NK-92 (cell line): ENCODE data around the gene SLFN12L.
"Not testable (repeated sequence)": the region's sequence is repeated elsewhere in the genome, so short reads cannot be mapped to it uniquely, and the experiment has no call there.

Source experiments
- DNase-seq: peaks from one replicate; lab custom pipeline; 2025; ENCODE audit not compliant: unreplicated experiment; lab: John Stamatoyannopoulos, UW

Gene SLFN12L

DNA sequence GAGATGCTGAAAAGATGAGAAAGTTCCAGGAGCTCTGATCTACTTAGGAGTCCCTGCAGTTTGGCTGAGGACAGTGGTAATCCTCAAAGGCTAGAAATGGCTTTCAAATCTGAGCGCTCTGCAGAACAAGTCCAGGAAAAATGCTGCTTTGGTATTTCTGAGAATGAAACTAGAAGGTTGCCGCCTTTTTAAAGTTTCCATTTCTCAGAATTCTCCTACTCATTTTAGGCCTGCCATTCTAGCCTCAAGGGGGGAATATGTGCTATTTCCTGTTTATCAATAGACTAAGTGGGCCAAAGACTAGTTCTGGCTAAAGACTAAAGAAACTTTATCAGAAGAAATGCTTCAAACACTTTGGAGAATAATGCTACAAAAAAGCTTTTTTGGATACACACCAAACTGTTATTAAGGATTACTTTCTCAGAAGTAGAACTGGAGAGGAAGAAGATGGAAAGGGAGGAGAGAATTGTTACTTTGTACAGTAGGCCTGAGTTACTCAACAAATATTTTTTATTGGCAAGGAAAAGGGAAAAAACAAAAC lies at the start of gene SLFN12L:
TSS of gene SLFN12L (minus strand) at position 78 of the 541 bp plus-strand sequence. CDS start 15,314 bp downstream, outside the sequence.
- DNase-seq, result no peak

DNA sequence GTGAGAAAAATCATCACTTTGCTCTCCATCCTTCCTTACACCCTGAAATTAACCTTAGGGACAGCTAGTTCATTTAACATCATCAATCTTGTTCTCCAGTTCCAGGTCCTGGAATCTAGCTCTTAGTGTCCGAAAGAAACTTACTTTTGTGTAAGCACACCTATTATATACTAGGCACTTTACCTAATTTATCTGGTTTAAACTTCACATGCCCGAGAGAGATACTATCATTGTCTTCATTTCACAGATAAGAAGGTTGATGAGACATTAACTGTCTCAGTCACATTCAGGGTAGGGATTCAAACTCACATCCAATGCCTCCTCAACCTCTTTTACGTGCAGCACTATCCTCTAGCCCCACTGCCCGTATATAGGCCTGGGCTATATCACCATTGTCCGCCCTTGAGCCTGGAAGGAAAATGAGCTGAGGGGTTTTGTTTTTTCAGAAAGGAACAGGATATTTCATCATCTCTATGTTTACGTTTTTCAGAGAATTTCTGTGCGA lies 49.1 kb upstream of the SLFN12L start:
- no peak for DNase-seq

DNA sequence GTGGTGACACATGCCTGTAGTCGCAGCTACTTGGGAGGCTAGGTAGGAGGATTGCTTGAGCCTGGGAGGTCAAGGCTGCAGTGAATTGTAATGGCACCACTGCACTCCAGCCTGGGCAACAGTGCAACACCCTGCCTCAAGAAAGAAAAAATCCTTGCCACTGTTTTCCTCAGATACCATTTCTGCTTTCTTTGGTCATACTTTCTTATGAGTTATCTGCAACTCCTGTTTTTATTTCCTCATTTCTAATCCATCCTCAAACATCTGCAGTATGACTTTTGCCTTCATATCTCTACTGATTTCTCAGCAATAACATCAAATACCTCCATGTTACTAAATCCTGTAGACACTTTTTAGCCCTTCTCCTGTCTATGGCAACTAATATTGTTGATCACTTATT lies 46.6 kb upstream of the SLFN12L start:
- no peak for DNase-seq

DNA sequence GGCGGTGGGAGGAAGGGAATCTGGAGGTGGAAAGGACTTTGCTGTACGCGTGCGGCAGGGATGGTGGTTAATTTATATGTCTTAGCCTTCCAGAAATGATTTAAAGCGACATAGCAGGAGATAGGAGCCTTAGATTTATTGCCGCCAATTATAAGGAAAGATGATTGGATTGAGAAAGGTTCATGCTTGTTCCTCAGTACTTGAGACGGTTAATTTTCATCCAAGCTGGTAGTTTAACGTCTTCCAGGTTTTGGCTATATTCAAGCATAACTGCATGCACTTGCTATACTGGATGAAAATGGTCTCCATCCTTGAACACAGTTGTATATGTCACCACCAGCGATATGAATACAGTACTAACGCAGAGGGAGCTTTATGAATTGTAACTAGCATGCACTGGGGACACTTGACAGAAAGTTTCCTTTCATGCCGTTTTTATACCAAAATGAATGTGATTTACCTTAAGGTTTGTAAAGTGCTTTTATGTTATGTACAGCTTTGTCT lies 41.5 kb upstream of the SLFN12L start:
- no peak for DNase-seq

GRCh38 chr17:35578197-35578928 lies 40.9 kb upstream of the SLFN12L start, which contains the start of gene PEX12:
TSS of gene PEX12 (minus strand) at chr17:35578571. CDS start at chr17:35578021, 550 bp downstream.
- DNase-seq, result peak; percentile 48

DNA sequence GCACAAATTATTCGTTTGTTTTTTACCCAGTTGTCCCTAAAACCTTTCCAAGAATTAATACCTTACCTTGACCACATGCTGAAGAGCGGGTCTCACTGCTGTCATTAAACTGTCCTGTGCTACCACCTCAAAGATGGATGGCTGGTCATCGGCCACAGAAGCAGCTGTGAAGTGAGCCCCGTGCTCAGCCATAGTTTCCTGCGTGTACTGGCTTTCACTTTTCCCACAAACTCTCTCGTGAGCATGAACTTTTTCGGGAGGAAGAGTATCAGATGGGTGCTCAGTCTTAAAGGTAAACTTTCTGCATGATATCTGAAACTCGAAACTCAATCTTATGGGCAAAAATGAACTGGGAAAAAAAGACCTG lies 40.3 kb upstream of the SLFN12L start:
- no peak for DNase-seq

GRCh38 chr17:35575759-35576158 lies 38.3 kb upstream of the SLFN12L start:
- DNase-seq, result no peak

DNA sequence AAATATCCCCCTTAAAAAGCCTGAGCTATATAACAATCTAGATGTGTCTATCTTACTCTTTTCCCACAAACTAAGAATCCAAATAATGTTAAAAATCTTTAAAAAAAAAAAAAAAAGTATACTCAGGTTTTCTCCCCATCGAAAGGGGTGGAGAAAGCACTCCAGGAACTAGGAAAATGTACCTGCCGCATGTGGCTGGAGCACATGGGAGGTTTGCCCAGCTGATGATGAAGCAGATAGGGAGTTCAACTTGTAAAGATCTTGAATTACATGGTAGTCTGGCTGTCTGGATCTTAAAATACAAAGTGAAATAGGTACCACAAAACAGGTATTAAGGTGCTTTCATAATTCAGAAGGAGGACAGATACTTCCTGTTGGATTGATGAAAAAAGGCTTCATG lies 31.9 kb upstream of the SLFN12L start:
- DNase-seq, result no peak

GRCh38 chr17:35568561-35568960 lies 31.1 kb upstream of the SLFN12L start:
- DNase-seq, result no peak

DNA sequence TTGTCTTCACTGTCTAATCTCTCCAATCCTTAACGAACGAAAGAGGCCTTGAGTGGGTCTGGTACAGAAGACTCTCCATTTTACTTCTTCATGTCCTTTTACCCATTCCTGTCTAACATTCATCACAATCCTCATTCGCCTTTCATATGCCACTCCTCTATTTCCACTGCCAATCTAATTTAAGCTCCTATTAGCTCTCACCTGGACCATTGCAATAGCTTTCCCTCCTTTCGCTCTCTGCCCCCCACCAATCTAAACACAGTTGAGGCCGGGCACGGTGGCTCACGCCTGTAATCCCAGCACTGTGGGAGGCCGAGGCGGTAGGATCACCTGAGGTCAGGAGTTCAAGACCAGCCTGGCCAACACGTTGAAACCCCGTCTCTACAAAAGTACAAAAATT lies 29.5 kb upstream of the SLFN12L start:
- DNase-seq, result no peak

DNA sequence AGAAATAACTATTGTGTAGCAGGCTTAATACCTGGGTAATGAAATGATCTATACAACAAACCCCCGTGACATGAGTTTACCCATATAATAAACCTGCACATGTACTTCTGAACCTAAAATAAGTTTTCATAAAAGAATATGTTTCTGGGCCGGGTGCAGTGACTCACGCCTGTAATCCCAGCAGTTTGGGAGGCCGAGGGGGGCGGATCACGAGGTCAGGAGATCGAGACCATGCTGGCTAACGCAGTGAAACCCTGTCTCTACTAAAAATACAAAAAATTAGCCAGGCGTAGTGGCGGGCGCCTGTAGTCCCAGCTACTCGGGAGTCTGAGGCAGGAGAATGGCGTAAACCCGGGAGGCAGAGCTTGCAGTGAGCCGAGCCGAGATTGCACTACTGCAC lies 25.7 kb upstream of the SLFN12L start:
- DNase-seq, result not testable (repeated sequence)

GRCh38 chr17:35560703-35561102 lies 23.2 kb upstream of the SLFN12L start, which contains the start of gene SLFN14:
TSS of gene SLFN14 (minus strand) at chr17:35560819. CDS start at chr17:35558062, 2,757 bp downstream.
- no peak for DNase-seq

GRCh38 chr17:35559495-35560210 lies 22.2 kb upstream of the SLFN12L start:
- DNase-seq, result no peak

GRCh38 chr17:35557353-35557752 lies 19.9 kb upstream of the SLFN12L start:
- DNase-seq, result no peak

DNA sequence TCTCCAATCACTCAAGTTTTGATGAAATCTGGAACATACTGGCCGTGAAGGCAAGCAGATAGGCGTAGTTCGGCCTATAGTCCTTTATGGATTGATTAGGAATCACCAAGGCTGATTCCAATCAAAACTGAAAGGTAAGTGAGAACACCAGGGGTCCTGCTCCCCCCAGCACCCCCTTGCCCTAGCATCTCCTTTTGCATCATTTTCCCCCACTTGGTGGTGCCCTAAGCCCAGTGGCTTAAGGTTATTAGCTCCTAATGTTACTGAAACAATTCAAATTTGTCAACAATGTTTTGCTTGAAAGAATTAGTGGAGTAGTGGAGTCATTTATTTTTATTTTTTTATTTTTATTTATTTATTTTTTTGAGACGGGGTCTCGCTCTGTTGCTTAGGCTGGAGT lies 18.2 kb upstream of the SLFN12L start:
- no peak for DNase-seq

- DNase-seq, result no peak
Measured at GRCh38 chr17:35554668-35555067, 17.2 kb upstream of the SLFN12L start.

GRCh38 chr17:35553310-35553709 lies 15.8 kb upstream of the SLFN12L start:
- no peak for DNase-seq

GRCh38 chr17:35548978-35549377 lies 11.5 kb upstream of the SLFN12L start:
- DNase-seq, result no peak

- DNase-seq, result no peak
Measured at GRCh38 chr17:35548208-35548810, 10.8 kb upstream of the SLFN12L start.

- no peak for DNase-seq
Measured at GRCh38 chr17:35546487-35546886, 9.0 kb upstream of the SLFN12L start.

DNA sequence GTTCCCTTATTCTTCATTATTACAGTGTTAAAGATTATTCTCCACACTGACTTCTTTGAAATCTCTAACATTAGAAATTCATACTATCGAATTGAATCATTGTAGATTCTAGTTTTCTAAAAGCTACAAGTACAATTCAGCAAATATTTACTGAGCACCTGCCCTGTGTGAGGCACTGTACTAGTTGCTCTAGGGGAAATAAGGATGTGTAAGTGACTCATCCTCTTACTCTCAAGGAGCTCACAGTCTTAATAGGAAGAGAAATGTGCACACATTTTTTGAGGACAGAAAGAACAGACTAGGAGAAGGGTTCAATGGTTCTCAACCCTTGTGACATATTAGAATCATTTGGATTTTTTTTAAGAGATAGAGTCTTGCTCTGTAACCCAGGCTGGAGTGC lies 7.7 kb upstream of the SLFN12L start:
- no peak for DNase-seq
